GM18526 (cell line): ENCODE data around the gene UVRAG.

Experiments used
- POLR2A ChIP-seq: IDR thresholded peaks from 3 replicates; pipeline ENCODE4 v1.6.1; 2011; ENCODE audit not compliant: insufficient read length; ENCODE audit errors: extremely low read depth

UVRAG gene

DNA sequence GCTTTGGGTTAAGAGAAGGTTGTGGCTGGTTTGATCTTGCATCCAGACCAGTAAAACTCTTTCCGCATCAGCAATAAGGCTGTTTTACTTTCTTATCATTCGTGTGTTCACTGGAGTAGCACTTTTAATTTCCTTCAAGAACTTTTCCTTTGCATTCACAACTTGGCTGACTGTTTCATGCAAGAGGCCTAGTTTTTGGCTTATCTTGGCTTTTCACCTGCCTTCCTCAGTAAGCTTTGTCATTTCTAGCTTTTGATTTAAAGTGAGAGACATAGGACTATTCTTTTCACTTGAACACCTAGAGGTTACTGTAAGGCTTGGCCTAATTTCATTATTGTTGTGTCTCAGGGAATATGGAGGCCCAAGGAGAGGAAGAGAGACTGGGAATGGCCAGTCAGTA, 144.5 kb downstream of the UVRAG start:
- no peak for TF ChIP-seq POLR2A

DNA sequence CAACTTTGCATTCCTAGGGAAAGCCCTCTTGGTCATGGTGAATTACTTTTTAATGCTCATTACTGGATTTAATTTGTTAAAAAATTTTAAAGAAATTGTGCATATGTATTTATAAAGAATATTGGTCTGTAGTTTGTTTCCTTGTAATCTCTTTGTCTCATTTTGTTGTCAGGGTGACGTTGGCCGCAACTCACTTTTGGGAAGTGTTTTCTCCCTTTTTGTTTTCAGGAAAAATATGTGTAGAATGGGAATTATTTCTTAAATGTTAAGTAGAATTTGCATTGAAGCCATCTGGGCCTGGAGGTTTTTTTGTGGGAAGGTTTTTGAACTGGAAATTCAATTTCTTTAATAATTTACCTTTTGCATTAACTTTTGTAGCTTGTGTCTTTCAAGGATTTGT, 149.1 kb downstream of the UVRAG start:
- TF ChIP-seq POLR2A, result no peak

DNA sequence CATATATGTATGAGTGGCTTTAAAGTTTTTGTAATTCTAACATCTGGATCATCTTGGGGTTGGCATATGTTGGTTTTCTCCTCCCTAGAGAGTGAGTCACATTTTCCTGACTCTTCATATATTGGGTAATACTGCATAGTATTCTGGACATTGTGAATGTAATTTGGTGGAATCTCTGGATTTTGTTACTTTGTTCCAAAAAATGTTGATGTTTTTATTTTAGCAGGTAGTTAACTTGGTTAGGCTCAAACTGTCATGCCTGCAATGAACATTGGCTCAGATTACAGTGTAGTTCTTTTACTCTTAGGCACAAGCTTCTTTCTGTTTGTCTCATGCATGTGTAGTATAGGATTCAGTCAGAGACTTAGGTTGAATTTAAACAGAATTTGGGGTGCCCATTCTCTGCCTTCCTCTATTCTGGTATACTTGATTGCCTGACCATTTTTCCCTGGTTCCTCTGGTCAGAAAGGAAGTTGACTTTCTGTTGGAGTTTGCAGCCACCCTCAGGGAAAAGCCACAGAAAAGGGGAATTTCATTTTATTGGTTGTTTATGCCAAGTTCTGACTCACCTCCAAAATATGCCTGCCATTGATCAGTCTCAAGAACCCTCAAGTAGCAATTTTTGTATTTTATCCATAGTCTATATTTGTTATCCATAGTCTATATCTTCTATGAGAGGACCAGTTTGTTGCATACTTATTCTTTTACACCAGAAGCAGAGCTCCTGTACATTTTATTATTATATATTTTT, 151.7 kb downstream of the UVRAG start:
- TF ChIP-seq POLR2A, result no peak

DNA sequence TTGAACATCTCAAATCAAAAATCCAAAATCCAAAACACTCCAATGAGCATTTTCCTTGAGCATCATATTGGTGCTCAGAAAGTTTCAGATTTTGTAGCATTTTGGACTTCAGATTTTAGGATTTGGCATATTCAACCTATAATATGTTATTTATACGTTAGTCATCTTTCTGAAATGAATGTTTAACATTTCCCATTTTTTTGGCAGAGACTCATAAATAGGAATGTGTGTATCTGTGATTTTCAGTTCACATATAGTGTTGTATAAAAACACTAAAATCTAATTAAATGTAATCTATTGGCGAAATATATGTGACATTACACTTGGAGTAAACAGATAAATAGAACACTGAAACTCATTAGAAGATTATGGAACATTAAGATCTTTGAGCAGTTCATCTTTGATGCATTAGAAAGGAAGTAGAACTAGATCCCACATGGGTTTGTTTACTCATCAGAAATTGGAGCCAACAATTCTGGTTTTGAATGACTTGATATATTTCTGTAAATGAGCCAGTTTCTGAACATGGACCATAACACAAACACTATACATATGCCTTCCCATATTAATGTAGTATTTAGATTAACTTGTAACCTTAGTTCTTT, 153.1 kb downstream of the UVRAG start:
- no peak for TF ChIP-seq POLR2A

DNA sequence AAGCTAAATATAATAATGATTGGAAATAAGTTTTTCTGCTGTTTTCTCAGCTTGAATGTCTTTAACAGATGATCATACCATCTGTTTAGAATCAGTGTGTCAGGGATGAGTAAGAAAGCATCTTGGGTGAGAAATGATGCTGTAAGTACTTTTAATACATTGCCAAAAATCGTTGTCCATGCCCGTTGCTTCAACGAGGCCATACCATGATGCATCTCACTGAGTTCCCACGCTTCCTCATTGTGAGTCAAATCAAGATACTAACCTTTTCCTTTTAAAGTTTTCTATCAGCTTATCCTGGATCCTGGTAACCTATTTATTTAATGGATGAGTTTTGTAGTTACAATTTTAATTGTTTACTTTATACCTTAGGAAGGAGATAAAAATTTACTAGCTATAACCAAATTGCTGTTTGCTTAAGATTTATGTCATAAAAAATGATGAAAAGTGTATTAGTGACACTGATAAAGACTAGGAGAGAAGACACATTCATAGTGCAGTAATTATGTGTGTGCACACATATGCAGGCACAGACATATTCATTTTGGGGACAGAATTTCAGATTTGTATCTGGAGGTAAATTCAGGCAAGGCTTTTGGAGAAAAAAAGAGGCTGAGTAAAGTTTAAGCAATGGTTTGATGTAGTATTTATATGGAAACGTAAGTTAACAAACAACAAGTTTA, 154.8 kb downstream of the UVRAG start:
- TF ChIP-seq POLR2A, result no peak

DNA sequence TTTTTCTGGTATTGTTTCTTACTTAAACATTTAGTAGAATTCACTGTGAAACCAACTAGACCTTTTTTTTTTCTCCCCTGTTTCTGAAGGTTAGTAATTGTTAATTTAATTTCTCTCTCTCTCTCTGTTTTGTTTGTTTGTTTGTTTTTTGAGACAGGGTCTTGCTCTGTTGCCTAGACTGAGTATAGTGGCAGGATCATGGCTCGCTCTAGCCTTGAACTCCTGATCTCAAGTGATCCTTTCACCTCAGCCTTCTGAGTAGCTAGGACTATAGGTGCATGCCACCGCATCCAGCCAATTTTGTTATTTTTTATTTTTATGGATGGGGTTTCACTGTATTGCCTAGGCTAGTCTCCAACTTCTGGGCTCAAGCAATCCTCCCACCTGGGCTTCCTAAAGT, 165.0 kb downstream of the UVRAG start:
- TF ChIP-seq POLR2A, result no peak

DNA sequence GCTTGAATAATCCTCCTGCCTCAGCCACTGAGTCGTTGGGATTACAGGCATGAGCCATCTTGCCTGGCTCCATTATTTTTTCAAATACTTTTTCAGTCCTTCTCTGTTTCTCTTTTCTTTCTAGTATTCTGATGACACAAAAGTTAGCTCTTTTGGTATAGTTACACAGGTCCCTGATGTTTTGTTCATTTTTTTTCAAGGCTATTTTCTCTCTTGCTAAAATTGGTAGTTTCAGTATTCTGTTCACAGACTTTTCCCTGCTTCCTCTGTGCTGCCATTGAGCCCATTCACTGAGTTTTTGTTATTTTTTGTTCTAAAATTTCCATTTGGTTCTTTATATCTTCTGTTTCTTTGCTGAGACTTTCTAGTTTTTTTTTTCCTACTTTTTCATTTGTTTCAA, 166.5 kb downstream of the UVRAG start:
- TF ChIP-seq POLR2A, result no peak

DNA sequence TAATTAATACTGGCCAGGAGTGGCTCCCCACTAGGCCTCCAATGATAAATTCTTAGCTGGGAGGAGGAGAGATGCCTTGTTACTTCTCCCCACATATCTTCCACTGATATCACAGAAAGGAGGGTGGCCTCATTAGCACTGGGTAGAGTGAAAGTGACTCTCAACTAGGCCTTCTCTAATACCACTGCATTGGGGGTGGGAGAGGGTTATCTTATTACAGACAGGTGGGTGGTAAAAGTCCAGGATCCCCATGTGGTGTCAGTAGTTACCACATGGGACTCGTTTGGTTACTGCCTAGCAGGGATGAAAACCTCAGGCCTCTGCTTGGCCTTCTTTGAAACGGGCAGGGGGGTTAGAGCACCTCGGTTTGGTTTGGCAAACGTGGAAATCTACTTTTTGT, 167.3 kb downstream of the UVRAG start:
- no peak for TF ChIP-seq POLR2A

DNA sequence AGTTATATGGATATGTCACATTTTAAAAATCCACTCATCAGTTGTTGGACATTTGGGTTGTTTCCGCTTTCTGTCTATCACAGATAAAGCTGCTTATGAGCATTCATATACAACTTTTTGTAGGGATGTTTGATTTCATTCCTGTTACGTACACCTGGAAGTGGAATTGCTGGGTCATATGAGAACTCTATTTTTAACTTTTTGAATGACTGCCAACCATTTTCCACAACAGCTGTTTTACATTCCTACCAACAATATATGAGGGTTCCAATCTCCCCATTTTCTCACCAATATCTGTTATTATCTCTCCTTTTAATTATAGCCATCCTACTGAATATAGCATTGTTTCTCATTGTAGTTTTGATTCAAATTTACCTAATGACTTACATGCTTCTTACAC, 172.0 kb downstream of the UVRAG start:
- no peak for TF ChIP-seq POLR2A

DNA sequence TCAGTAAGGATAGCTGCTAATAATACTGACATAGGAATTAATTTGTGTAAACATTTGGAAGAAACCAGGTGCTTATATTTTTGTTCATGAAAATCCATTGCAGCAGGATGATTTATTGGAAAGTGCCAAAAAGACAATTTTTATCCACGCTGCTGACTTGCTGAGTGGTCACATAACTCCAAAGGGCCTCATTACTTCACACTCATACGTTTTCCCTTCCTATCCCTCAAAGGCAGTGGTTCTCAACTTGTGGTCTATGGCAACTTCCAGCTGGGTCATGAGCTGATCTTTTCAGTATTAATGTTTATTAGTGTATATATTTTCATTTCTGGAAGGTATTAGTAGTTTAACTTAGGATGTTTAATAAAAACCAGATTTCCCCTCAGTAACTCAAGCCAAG, 178.1 kb downstream of the UVRAG start:
- TF ChIP-seq POLR2A, result no peak

DNA sequence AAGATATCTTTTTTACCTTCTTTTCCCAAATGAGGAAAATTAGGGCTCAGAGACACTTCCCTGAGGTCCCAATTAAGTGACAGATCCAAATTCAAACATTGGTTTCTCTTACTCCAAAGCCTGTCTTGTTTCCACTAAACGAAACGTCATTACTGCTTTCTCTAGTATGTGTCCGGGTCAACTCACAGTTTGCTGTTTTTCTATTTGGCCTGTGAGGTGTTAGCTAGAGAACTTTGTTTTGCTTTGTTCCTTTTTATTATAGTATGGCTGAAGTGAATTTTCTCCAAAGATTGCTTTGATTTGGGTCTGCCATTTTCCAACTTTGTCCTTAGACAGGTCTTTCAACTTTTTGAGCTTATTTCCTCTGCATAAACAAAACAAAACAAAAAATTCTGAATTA, 179.6 kb downstream of the UVRAG start:
- no peak for TF ChIP-seq POLR2A

DNA sequence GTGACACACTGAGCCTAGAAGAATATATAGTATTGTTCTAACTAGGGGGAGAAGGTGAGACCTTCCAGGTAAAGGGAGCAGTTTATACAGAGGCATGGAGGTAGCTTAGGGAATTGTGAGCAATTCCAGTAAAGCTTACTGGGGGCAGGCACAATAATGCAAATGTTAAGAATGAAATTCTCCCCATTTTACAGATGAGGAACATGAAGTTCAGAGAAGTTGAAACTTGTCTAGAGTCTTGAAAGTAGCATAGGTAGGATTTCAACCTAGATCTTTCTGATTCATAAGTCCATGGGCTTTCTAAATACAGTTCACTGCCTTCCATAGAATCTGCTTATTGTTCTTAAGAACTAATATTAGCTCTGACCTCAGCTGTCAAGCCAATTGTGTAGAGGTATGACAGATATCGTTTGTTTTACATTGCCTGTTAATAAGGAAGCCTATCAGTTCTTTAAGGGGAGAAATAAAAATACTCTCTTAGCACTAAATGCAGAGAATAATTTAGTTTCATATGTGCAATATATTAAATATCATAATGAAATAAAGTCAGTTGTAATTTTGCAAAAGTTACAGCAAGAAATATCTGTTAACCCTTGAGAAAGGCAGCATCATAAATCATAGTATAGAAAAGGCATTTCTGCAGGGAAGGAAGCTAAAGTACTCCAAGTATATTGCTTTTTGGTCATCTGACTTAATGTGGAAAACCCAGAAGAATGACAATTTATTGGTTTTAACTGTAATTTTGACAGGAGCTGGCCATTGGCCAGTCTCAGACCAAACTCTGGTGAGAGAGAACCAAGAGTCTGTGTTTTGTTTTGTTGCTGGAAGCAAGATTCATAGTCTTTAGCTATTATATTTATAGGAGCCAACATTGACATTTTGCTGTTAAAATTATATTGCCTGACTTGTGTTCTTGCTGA, 181.8 kb downstream of the UVRAG start:
- TF ChIP-seq POLR2A, result no peak

DNA sequence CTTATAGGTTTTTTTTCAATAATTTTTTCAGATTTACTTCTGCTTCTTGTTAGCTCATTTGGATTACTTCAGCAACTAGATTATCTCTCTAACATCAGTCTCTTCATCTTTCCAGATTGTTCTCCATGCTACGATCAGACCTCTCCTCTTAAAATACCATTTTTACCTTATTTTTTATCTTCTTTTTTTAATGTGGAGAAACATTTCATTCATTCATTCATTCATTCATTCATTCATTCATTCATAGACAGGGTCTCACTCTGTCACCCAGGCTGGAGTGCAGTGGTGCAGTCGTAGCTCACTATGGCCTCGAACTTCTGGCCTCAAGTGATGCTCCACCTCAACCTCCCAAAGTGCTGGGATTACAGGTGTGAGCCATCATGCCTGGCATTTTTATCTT, 189.4 kb downstream of the UVRAG start:
- no peak for TF ChIP-seq POLR2A

DNA sequence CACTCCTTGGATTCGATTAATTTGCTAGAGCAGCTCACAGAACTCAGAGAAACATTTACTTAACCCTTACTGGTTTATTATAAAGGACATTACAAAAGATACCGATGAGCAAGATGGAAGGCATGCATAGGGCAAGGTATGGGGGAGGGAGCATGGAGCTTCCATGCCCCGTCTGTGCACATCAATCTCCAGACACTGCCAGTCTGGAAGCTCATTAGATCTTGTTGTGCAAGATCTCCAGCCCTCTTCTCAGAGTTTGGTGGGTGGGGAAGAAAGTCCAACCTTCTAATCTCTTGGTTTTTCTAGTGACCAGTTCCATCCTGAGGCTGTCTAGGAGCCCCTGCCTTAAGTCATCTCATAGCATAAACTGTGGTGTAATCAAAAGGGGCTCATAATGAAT, 190.7 kb downstream of the UVRAG start:
- no peak for TF ChIP-seq POLR2A

DNA sequence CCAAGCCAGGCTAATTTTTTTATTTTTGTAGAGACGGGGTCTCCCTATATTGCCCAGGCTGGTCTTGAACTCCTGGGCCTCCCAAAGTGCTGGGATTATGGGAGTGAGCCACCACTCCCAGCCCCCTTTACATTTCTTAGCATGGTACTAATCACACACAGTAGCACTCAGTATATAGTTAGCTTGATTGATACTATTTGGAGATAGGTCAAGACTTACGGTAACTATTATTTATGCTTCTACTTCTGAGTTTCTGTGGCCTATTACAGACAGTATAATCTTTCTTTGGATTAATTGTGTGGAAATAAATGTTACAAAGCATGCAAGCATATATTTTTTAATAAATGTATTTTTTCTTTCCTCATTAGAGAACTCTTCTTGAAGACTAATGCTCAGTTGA, 192.2 kb downstream of the UVRAG start:
- TF ChIP-seq POLR2A, result no peak
